PC-3 (cell line): ENCODE data around the gene CFLAR.

Experiments used
- CTCF ChIP-seq: fragments of 300-600 bp; sonication (generic); conservative IDR thresholded peaks from 2 replicates; pipeline ENCODE4 v1.5.1; 2017; ENCODE audit warnings: antibody characterized with exemption, low read depth, mild to moderate bottlenecking, low read length
- EZH2 ChIP-seq: fragments of 300-600 bp; sonication (generic); IDR thresholded peaks from one replicate; pipeline ENCODE4 v1.6.1; 2017; ENCODE audit warnings: antibody characterized with exemption, mild to moderate bottlenecking, low read length; ENCODE audit not compliant: unreplicated experiment
- EZH2phosphoT487 ChIP-seq: fragments of 300-600 bp; sonication (generic); IDR thresholded peaks from 2 replicates; pipeline ENCODE4 v1.6.1; 2018; ENCODE audit warnings: mild to moderate bottlenecking, antibody characterized with exemption, low read length, borderline replicate concordance

- no peak for TF ChIP-seq CTCF
- TF ChIP-seq EZH2phosphoT487: no peak
- no peak for TF ChIP-seq EZH2
Observed at GRCh38 chr2:201204655-201205514, 88.9 kb downstream of the CFLAR start.
